HepG2 (cell line): Measurements from ENCODE around the gene CFAP43. TPM values are rescaled to one million over a fixed set of nuclear protein-coding genes. Genes with fewer than 3 reads are reported as not detected.
A peak's percentile ranks its signal among the peaks of the same experiment; 100 is the strongest.

Experiments used
- FOXA1 ChIP-seq, 2 experiments: fragments of 450-650 bp in 1 of 2; sonication (generic) in 1 of 2; formaldehyde crosslinking in 1 of 2; IDR thresholded peaks; 2 replicates each; pipeline versions ENCODE4 v1.4.0 to v1.6.1; 2016 to 2020; ENCODE audit warnings: missing genetic modification reagents in 1 of 2
- KAT7 ChIP-seq: IDR thresholded peaks from 2 replicates; pipeline ENCODE4 v1.6.1; 2018; ENCODE audit warnings: borderline replicate concordance, missing compliant biosample characterization
- NFKB2 ChIP-seq: sonication (generic); formaldehyde crosslinking; IDR thresholded peaks from 2 replicates; pipeline ENCODE4 v1.4.0; 2020; ENCODE audit warnings: missing genetic modification reagents, borderline replicate concordance
- PPARG ChIP-seq: conservative IDR thresholded peaks from 2 replicates; pipeline ENCODE4 v1.6.1; 2016; ENCODE audit warnings: missing biosample characterization, missing genetic modification reagents
- REL ChIP-seq: sonication (generic); formaldehyde crosslinking; conservative IDR thresholded peaks from 2 replicates; pipeline ENCODE4 v1.8.0; 2022; ENCODE audit warnings: mild to moderate bottlenecking, missing genetic modification reagents, moderate library complexity
- SMYD3 ChIP-seq: sonication (generic); formaldehyde crosslinking; IDR thresholded peaks from 2 replicates; pipeline ENCODE4 v1.8.1; 2023; ENCODE audit warnings: mild to moderate bottlenecking, missing genetic modification reagents
- SPEN ChIP-seq: sonication (generic); formaldehyde crosslinking; IDR thresholded peaks from 2 replicates; pipeline ENCODE4 v1.5.1; 2020; ENCODE audit warnings: low read depth, mild to moderate bottlenecking, missing genetic modification reagents
- WIZ ChIP-seq: sonication (generic); formaldehyde crosslinking; IDR thresholded peaks from 2 replicates; pipeline ENCODE4 v1.5.1; 2020; ENCODE audit warnings: mild to moderate bottlenecking, missing genetic modification reagents
- YY1 ChIP-seq: IDR thresholded peaks from 2 replicates; pipeline ENCODE4 v1.6.1; 2011; ENCODE audit warnings: low read length, low read depth, moderate library complexity, mild to moderate bottlenecking; ENCODE audit not compliant: insufficient read depth, insufficient replicate concordance
- ZMAT3 ChIP-seq: sonication (generic); formaldehyde crosslinking; conservative IDR thresholded peaks from 2 replicates; pipeline ENCODE4 v1.7.0; 2021; ENCODE audit warnings: missing genetic modification reagents
- ZNF564 ChIP-seq: sonication (generic); formaldehyde crosslinking; IDR thresholded peaks from 2 replicates; pipeline ENCODE4 v1.8.1; 2023; ENCODE audit warnings: mild to moderate bottlenecking, missing genetic modification reagents
- polyA plus RNA-seq, 8 experiments: library from polyadenylated mRNA; depleted of rRNA in 3 of 8; stranded (reverse) in 7 of 8; unstranded in 1 of 8; fragments of >200 nt; fragmentation: Illumina TruSeq in 4 of 8; extraction: Trizol in 4 of 8; gene quantifications; 2 replicates each; pipeline versions ENCODE4 v1.2.1 to v1.2.3, GENCODE V29; 2011 to 2016; ENCODE audit warnings: low read depth in 4 of 8, missing spikeins in 1 of 8, mixed read lengths in 1 of 8; ENCODE audit not compliant: insufficient read depth in 1 of 8
- total RNA-seq, 5 experiments: library from RNA; depleted of rRNA; stranded (reverse); fragments of >200 nt; fragmentation: Illumina TruSeq; extraction: Trizol; gene quantifications; 2 replicates each; pipeline ENCODE4 v1.2.3, GENCODE V29; 2016; ENCODE audit warnings: low read depth in 1 of 5
- TF ChIP-seq, protein P1 (sequence below): sonication (generic); formaldehyde crosslinking; IDR thresholded peaks from 2 replicates; pipeline ENCODE4 v1.5.1; 2020; ENCODE audit warnings: missing genetic modification reagents, mild to moderate bottlenecking, borderline replicate concordance
- TF ChIP-seq, protein P2 (sequence below): sonication (generic); formaldehyde crosslinking; IDR thresholded peaks from 2 replicates; pipeline ENCODE4 v1.4.0; 2020; ENCODE audit warnings: missing genetic modification reagents
- TF ChIP-seq, protein P3 (sequence below), 2 experiments: sonication (generic) in 1 of 2; formaldehyde crosslinking in 1 of 2; IDR thresholded peaks; 2 replicates each; pipeline versions ENCODE4 v1.6.1 to v1.9.0; 2014 to 2022; ENCODE audit warnings: antibody characterized with exemption in 1 of 2, borderline replicate concordance in 1 of 2, inconsistent platforms in 1 of 2, low read depth in 1 of 2, missing genetic modification reagents in 1 of 2

CFAP43 gene
- total and polyA plus RNA-seq, 2 of the 13 experiments (the other 11 are each of a cell fraction or from before 2014, with no cell fraction given), result 0.24 to 0.38 TPM

DNA sequence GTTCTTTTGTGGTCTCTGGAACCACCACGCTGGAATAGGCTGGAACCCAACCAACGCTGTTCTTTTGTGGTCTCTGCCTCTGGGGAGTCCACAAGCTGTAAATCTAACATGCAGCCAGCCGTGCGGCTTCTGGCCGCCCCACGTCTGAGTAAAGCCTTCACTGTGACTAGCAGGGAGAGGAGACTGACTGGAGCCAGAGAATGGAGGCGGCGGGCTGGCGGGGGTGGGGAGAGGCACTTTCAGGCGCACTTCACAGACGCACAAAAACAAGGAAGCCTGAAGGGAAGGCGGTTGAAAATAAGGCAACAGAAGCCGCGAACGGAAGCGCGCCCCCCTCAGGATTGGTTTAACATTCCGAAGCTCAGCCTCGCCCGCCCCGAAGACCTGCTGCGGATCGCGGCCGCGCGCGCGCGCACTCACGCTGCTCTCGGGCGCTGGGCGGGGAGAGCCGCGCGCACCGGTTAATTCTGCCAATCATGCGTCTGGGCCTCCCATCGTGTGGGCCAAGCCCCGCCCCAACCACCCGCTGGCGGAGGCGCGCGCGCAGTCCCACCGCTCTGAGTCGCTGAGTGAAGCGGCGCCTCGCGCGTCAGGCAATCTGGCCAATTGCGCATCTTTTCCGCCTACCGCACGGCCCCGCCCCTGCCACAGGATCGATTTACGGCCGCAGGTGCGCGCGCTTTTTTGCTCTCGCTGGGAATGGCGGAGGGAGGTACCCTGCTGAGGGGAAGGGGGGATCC lies 110.5 kb downstream of the CFAP43 start, which contains the start of gene SFR1 (continued):
- TF ChIP-seq, protein P1, sequence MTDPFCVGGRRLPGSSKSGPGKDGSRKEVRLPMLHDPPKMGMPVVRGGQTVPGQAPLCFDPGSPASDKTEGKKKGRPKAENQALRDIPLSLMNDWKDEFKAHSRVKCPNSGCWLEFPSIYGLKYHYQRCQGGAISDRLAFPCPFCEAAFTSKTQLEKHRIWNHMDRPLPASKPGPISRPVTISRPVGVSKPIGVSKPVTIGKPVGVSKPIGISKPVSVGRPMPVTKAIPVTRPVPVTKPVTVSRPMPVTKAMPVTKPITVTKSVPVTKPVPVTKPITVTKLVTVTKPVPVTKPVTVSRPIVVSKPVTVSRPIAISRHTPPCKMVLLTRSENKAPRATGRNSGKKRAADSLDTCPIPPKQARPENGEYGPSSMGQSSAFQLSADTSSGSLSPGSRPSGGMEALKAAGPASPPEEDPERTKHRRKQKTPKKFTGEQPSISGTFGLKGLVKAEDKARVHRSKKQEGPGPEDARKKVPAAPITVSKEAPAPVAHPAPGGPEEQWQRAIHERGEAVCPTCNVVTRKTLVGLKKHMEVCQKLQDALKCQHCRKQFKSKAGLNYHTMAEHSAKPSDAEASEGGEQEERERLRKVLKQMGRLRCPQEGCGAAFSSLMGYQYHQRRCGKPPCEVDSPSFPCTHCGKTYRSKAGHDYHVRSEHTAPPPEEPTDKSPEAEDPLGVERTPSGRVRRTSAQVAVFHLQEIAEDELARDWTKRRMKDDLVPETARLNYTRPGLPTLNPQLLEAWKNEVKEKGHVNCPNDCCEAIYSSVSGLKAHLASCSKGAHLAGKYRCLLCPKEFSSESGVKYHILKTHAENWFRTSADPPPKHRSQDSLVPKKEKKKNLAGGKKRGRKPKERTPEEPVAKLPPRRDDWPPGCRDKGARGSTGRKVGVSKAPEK (CRISPR knock-in tag), result no peak
- TF ChIP-seq NFKB2 (CRISPR knock-in tag), result 0 out of 2 replicates have a peak, but pooled peaks have one; percentile 53
- TF ChIP-seq YY1, result peak; percentile 82
- TF ChIP-seq, protein P2, sequence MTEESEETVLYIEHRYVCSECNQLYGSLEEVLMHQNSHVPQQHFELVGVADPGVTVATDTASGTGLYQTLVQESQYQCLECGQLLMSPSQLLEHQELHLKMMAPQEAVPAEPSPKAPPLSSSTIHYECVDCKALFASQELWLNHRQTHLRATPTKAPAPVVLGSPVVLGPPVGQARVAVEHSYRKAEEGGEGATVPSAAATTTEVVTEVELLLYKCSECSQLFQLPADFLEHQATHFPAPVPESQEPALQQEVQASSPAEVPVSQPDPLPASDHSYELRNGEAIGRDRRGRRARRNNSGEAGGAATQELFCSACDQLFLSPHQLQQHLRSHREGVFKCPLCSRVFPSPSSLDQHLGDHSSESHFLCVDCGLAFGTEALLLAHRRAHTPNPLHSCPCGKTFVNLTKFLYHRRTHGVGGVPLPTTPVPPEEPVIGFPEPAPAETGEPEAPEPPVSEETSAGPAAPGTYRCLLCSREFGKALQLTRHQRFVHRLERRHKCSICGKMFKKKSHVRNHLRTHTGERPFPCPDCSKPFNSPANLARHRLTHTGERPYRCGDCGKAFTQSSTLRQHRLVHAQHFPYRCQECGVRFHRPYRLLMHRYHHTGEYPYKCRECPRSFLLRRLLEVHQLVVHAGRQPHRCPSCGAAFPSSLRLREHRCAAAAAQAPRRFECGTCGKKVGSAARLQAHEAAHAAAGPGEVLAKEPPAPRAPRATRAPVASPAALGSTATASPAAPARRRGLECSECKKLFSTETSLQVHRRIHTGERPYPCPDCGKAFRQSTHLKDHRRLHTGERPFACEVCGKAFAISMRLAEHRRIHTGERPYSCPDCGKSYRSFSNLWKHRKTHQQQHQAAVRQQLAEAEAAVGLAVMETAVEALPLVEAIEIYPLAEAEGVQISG (CRISPR knock-in tag), result peak; percentile 74
- no peak for TF ChIP-seq WIZ (CRISPR knock-in tag)
- TF ChIP-seq, protein P3, sequence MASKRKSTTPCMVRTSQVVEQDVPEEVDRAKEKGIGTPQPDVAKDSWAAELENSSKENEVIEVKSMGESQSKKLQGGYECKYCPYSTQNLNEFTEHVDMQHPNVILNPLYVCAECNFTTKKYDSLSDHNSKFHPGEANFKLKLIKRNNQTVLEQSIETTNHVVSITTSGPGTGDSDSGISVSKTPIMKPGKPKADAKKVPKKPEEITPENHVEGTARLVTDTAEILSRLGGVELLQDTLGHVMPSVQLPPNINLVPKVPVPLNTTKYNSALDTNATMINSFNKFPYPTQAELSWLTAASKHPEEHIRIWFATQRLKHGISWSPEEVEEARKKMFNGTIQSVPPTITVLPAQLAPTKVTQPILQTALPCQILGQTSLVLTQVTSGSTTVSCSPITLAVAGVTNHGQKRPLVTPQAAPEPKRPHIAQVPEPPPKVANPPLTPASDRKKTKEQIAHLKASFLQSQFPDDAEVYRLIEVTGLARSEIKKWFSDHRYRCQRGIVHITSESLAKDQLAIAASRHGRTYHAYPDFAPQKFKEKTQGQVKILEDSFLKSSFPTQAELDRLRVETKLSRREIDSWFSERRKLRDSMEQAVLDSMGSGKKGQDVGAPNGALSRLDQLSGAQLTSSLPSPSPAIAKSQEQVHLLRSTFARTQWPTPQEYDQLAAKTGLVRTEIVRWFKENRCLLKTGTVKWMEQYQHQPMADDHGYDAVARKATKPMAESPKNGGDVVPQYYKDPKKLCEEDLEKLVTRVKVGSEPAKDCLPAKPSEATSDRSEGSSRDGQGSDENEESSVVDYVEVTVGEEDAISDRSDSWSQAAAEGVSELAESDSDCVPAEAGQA (IDR thresholded peaks at IDR 0.05; ENCODE audit: low read depth), result peak; percentile 60; the same call in 1 of the 2 replicates
- TF ChIP-seq, protein P3 (CRISPR knock-in tag; IDR thresholded peaks at IDR 0.05; ENCODE audit: borderline replicate concordance), result no peak
- no peak for TF ChIP-seq FOXA1 (IDR thresholded peaks at IDR 0.05)
- no peak for TF ChIP-seq FOXA1 (CRISPR knock-in tag; IDR thresholded peaks at IDR 0.05)
- 0 out of 2 replicates have a peak, but pooled peaks have one; percentile 22 for TF ChIP-seq PPARG (CRISPR knock-in tag)
- 0 out of 2 replicates have a peak, but pooled peaks have one; percentile 52 for TF ChIP-seq SMYD3 (CRISPR knock-in tag)
- 0 out of 2 replicates have a peak, but pooled peaks have one; percentile 51 for TF ChIP-seq ZNF564 (CRISPR knock-in tag)
- 0 out of 2 replicates have a peak, but pooled peaks have one; percentile 61 for TF ChIP-seq REL
- peak; percentile 77 for TF ChIP-seq SPEN (CRISPR knock-in tag)
- no peak for TF ChIP-seq ZMAT3 (CRISPR knock-in tag)
- peak; percentile 46; the same call in 1 of the 2 replicates for TF ChIP-seq KAT7 (CRISPR knock-in tag)
